ENCODE data around the gene CPB2. TPM values are rescaled to one million over a fixed set of nuclear protein-coding genes. Genes with fewer than 3 reads are reported as not detected.

Gene CPB2
- total and polyA plus RNA-seq, 4 donors: not detected

DNA sequence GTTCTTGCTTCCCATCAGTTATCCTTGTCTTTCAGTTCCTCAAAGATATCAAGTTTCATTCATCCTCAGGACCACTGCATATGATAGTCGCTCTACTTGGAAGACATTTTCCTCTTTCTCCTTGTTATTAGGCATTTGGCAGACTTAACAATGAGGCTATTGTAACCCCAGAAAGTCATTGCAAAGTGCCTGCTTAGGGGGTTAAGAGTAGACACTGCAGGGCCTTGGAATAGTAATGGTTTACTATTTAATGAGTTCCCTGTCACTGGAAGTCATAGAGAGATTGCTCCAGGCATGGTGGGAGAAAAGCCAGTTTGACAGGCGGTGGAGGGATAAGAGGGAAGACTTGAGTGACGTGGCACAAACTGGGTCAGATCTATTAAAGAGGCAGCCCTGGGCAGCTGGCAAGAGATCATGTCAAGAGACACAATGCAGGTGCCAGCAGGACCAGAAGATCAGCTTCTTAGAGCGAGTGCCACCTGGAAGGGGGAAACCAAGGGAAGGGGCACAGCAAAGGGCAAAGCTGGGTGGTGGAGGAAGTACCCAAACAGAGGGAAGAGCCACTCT lies 16.8 kb upstream of the CPB2 start:
- Histone ChIP-seq H3K9me3 (ENCODE audit: control insufficient read depth, low read length) (no peaks in the 10 kb centered on the region), H3K27me3 (ENCODE audit: control insufficient read depth in 1 of 2, insufficient read depth in 2 of 2, low read length in 1 of 2) (no peaks in the 10 kb centered on the region), H3K4me1 (ENCODE audit: control insufficient read depth in 1 of 2, insufficient read depth in 2 of 2, low read length in 2 of 2) (no peaks in the 10 kb centered on the region), H3K36me3 (ENCODE audit: control insufficient read depth in 1 of 2, insufficient read depth in 2 of 2, low read length in 1 of 2) (no peaks in the 10 kb centered on the region), H3K4me3 (ENCODE audit: low read length in 2 of 2) (no peak overlapping the region), H3K27ac (ENCODE audit: low read depth in 1 of 2, low read length in 2 of 2) (no peak overlapping the region)
- no peak for ATAC-seq (ENCODE audit: low FRiP score)
- DNase-seq: no peak
- 65 to 70% methylated on average over 4 of the region's 4 CpGs for WGBS, 2 donors
- intact Hi-C loops (cut with DNase I): no loop called here

DNA sequence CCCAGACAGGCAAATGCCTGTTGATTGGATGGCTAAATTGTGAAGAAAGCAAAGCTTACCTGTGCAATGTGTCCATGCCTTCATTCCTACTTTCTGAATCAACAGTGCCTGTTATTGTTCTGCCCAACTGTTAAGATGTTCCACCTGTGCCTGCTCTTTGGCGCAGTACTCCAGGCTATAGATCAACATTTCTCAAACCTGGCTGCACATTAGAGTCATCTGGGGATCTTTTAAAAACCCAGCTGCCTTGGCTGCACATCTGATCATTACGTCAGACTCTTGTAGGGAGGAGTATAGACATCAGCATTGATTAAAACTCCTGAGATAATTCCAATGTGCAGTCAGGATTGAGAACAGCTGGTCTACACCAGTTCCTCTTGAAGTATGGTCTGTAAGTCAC lies 16.2 kb upstream of the CPB2 start:
- H3K9me3 ChIP-seq (ENCODE audit: control insufficient read depth, low read length): no peaks in the 10 kb centered on the region
- no peaks in the 10 kb centered on the region for H3K27me3 ChIP-seq (ENCODE audit: control insufficient read depth in 1 of 2, insufficient read depth in 2 of 2, low read length in 1 of 2)
- H3K27ac ChIP-seq (ENCODE audit: low read depth in 1 of 2, low read length in 2 of 2): no peak overlapping the region
- no peaks in the 10 kb centered on the region for H3K4me1 ChIP-seq (ENCODE audit: control insufficient read depth in 1 of 2, insufficient read depth in 2 of 2, low read length in 2 of 2)
- H3K4me3 ChIP-seq (ENCODE audit: low read length in 2 of 2): no peak overlapping the region
- WGBS, 2 donors: 85 to 89% methylated on average over 2 of the region's 2 CpGs
- ATAC-seq (ENCODE audit: low FRiP score) (no peak), DNase-seq (no peak)
- intact Hi-C loops (cut with DNase I): no loop called here
- H3K36me3 ChIP-seq (ENCODE audit: control insufficient read depth in 1 of 2, insufficient read depth in 2 of 2, low read length in 1 of 2): no peaks in the 10 kb centered on the region

DNA sequence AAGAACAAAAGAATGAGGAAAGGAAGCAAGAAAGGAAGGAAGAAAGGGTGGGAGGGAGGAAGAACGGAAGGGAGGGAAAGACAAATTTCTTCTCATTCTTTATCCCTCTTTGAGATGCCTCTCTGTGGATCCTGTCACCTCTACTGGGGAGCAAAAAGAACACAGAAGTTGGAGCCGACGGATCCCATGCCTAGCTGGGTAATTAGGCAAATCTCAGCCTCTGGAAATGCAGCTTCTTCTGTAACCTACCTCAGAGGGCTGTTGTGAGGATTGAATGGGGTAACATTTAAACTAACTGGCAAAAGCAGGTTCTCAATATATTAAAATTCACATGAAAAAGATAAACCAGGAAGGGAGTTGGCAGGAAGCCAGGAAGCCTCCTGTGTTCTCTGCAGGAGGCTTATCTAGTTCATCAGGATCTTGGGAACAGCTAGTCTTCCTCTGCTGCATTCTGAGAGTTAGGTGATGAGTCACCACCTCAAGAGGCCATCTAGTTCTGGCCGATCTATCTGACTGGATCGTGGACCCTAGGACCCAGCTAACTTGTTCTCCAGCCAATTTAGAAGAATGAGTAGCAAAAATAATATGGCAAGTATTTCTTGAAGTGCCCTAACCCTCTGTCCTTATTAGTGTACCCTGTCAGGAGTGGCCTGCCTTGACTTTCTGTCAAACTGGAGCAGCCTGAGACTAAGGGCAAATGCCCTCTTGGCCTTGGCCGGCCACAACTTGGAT lies 15.2 kb upstream of the CPB2 start:
- intact Hi-C loops (cut with DNase I): no loop called here
- H3K4me3 ChIP-seq (ENCODE audit: low read length in 2 of 2): no peak overlapping the region
- no peak overlapping the region for H3K27ac ChIP-seq (ENCODE audit: low read depth in 1 of 2, low read length in 2 of 2)
- no peaks in the 10 kb centered on the region for H3K4me1 ChIP-seq (ENCODE audit: control insufficient read depth in 1 of 2, insufficient read depth in 2 of 2, low read length in 2 of 2)
- DNase-seq (no peak), ATAC-seq (ENCODE audit: low FRiP score) (no peak)
- H3K27me3 ChIP-seq (ENCODE audit: control insufficient read depth in 1 of 2, insufficient read depth in 2 of 2, low read length in 1 of 2): no peaks in the 10 kb centered on the region
- 64 to 66% methylated on average over 6 of the region's 6 CpGs for WGBS, 2 donors
- H3K36me3 ChIP-seq (ENCODE audit: control insufficient read depth in 1 of 2, insufficient read depth in 2 of 2, low read length in 1 of 2): no peaks in the 10 kb centered on the region
- no peaks in the 10 kb centered on the region for H3K9me3 ChIP-seq (ENCODE audit: control insufficient read depth, low read length)

DNA sequence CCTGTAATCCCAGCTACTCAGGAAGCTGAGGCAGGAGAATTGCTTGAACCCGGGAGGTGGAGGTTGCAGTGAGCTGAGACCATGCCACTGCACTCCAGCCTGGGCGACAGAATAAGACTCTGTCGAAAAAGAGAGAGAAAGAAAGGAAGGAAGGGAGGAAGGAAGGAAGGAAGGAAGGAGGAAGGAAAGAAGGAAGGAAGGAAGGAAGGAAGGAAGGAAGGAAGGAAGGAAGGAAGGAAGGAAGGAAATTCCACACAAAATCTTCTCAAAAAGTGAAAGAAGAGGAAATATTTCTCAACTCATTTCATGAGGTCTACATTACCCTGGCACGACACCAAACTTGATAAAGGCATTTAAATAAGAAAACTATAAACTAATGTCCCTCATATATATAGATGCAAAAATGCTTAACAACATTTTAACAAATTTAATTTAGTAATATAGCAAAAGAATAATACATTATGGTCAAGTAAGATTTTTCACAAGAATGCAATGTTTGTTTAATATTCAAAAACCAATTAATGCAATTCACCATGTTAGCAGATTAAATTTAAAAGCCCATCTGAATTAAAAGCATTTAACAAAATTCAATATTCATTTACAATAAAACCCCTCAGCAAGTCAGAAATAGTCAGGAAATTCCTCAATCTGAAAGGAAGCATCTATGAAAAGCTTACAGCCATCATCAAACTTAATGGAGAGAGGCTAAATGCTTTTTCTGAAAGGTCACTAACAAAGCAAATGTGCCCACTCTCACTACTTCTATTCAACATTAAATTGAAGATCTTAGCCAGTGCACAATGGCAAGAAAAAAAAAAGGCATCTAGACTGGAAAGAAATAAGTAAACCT lies 12.0 kb upstream of the CPB2 start:
- Histone ChIP-seq H3K36me3 (ENCODE audit: control insufficient read depth in 1 of 2, insufficient read depth in 2 of 2, low read length in 1 of 2) (no peaks in the 10 kb centered on the region), H3K27me3 (ENCODE audit: control insufficient read depth in 1 of 2, insufficient read depth in 2 of 2, low read length in 1 of 2) (no peaks in the 10 kb centered on the region), H3K4me3 (ENCODE audit: low read length in 2 of 2) (no peak overlapping the region), H3K4me1 (ENCODE audit: control insufficient read depth in 1 of 2, insufficient read depth in 2 of 2, low read length in 2 of 2) (no peaks in the 10 kb centered on the region), H3K27ac (ENCODE audit: low read depth in 1 of 2, low read length in 2 of 2) (no peak overlapping the region), H3K9me3 (ENCODE audit: control insufficient read depth, low read length) (peaks cover 1% of the 10 kb centered on the region)
- WGBS, 2 donors: 92 to 93% methylated on average over 4 of the region's 4 CpGs
- DNase-seq: no peak
- no peak for ATAC-seq (ENCODE audit: low FRiP score)
- intact Hi-C loops (cut with DNase I): no loop called here

DNA sequence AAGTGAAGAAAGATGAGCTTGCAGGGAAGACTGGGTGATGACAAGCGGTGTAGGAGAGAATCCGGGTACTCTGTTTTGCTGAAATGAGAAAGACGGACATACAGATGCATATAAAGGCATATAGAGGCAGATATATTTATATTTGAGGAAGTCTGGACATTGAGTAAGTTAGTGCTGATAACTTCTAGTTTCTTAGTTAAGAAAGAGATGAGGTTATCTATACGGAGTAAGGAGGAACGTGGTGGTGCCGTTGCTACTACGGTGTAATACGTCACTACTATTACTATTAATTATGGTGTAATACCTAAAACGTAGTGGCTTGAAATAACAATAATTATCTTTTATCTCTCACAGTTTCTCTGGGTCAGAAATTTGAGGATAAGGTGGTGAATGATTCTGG lies 9.8 kb upstream of the CPB2 start:
- no peaks in the 10 kb centered on the region for H3K4me1 ChIP-seq (ENCODE audit: control insufficient read depth in 1 of 2, insufficient read depth in 2 of 2, low read length in 2 of 2)
- no peak overlapping the region for H3K27ac ChIP-seq (ENCODE audit: low read depth in 1 of 2, low read length in 2 of 2)
- intact Hi-C loops (cut with DNase I): no loop called here
- WGBS, 2 donors: 83 to 86% methylated on average over 9 of the region's 9 CpGs
- H3K9me3 ChIP-seq (ENCODE audit: control insufficient read depth, low read length): peaks cover 1% of the 10 kb centered on the region
- no peaks in the 10 kb centered on the region for H3K27me3 ChIP-seq (ENCODE audit: control insufficient read depth in 1 of 2, insufficient read depth in 2 of 2, low read length in 1 of 2)
- no peak for ATAC-seq (ENCODE audit: low FRiP score)
- no peak for DNase-seq
- H3K36me3 ChIP-seq (ENCODE audit: control insufficient read depth in 1 of 2, insufficient read depth in 2 of 2, low read length in 1 of 2): no peaks in the 10 kb centered on the region
- no peak overlapping the region for H3K4me3 ChIP-seq (ENCODE audit: low read length in 2 of 2)

DNA sequence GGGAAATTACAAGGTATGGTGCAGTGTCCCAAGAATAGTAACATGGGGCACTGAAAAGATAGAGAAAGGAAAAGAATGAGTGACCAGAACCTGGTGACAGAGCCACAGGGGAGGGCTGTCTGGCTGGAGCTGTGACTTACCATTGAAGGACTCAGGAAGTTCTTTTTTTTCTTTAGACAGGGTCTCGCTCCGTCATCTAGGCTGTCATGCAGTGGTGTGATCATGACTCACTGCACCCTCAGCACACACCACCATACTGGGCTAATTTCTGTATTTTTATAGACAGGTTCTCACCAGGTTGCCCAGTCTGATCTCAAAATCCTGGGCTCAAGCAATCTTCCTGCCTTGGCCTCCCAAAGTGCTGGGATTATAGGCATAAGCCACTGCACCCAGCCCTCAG lies 8.8 kb upstream of the CPB2 start:
- H3K27ac ChIP-seq (ENCODE audit: low read depth in 1 of 2, low read length in 2 of 2): no peak overlapping the region
- no peak overlapping the region for H3K4me3 ChIP-seq (ENCODE audit: low read length in 2 of 2)
- 24% methylated on average over 2 of the region's 2 CpGs for WGBS, 2 donors
- no peaks in the 10 kb centered on the region for H3K36me3 ChIP-seq (ENCODE audit: control insufficient read depth in 1 of 2, insufficient read depth in 2 of 2, low read length in 1 of 2)
- no peaks in the 10 kb centered on the region for H3K4me1 ChIP-seq (ENCODE audit: control insufficient read depth in 1 of 2, insufficient read depth in 2 of 2, low read length in 2 of 2)
- peak in 1 of 2 donors; percentile 51 for DNase-seq
- intact Hi-C loops (cut with DNase I): no loop called here
- peaks cover 1% of the 10 kb centered on the region for H3K9me3 ChIP-seq (ENCODE audit: control insufficient read depth, low read length)
- no peak for ATAC-seq (ENCODE audit: low FRiP score)
- no peaks in the 10 kb centered on the region for H3K27me3 ChIP-seq (ENCODE audit: control insufficient read depth in 1 of 2, insufficient read depth in 2 of 2, low read length in 1 of 2)

DNA sequence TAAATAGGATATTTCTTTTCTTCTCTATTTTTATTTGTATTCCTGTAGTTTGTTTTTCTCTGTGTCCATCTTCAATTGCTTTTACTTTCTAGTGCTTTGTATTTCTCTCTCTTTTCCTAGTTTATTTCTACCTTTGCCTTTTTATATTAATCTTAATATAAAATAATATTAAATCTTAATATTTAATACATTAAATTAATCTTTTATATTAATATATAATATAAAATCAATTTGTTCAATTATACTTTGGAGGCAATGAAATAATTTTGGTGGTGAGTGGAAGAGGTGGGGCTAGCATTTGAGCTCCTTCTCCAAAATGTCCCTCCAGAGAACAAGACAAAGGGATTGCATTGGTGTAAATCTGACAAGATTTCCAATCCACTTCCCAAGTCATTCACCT lies 6.3 kb upstream of the CPB2 start:
- Histone ChIP-seq H3K27me3 (ENCODE audit: control insufficient read depth in 1 of 2, insufficient read depth in 2 of 2, low read length in 1 of 2) (no peaks in the 10 kb centered on the region), H3K36me3 (ENCODE audit: control insufficient read depth in 1 of 2, insufficient read depth in 2 of 2, low read length in 1 of 2) (no peaks in the 10 kb centered on the region), H3K4me1 (ENCODE audit: control insufficient read depth in 1 of 2, insufficient read depth in 2 of 2, low read length in 2 of 2) (no peaks in the 10 kb centered on the region), H3K4me3 (ENCODE audit: low read length in 2 of 2) (no peak overlapping the region), H3K27ac (ENCODE audit: low read depth in 1 of 2, low read length in 2 of 2) (no peak overlapping the region), H3K9me3 (ENCODE audit: control insufficient read depth, low read length) (peaks cover 1% of the 10 kb centered on the region)
- DNase-seq (no peak), ATAC-seq (ENCODE audit: low FRiP score) (no peak)
- intact Hi-C loops (cut with DNase I): no loop called here

DNA sequence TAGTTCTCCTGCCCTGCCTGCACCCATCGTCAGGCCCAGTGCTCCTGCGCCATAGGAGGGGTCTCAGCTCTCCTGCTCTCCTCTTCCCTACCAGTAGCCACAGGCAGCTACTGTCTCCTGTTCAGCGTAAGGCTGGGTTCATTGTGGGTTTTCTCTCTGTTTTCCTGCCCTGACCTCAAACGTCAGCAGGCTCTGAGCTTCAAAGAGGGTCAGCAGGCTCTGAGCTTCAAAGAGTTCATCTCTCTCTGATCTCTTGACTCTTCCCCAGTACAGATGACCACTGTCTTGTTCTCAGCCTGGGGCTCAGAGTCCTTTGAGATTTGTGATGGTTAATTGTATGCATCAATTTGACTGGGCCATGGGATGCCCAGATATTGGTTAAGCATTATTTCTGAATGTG lies 4.6 kb upstream of the CPB2 start:
- Histone ChIP-seq H3K27ac (ENCODE audit: low read depth in 1 of 2, low read length in 2 of 2) (no peak overlapping the region), H3K9me3 (ENCODE audit: control insufficient read depth, low read length) (no peaks in the 10 kb centered on the region), H3K4me3 (ENCODE audit: low read length in 2 of 2) (no peak overlapping the region), H3K4me1 (ENCODE audit: control insufficient read depth in 1 of 2, insufficient read depth in 2 of 2, low read length in 2 of 2) (no peaks in the 10 kb centered on the region), H3K27me3 (ENCODE audit: control insufficient read depth in 1 of 2, insufficient read depth in 2 of 2, low read length in 1 of 2) (no peaks in the 10 kb centered on the region), H3K36me3 (ENCODE audit: control insufficient read depth in 1 of 2, insufficient read depth in 2 of 2, low read length in 1 of 2) (no peaks in the 10 kb centered on the region)
- DNase-seq (no peak), ATAC-seq (ENCODE audit: low FRiP score) (no peak)
- intact Hi-C loops (cut with DNase I): no loop called here
- 33 to 40% methylated on average over 4 of the region's 4 CpGs for WGBS, 2 donors
